Trophoblast cell (in vitro differentiated cells and primary cell): ENCODE measurements around the gene GNS.
A peak's percentile ranks its signal among the peaks of the same experiment; 100 is the strongest.
"Not testable (repeated sequence)": the region's sequence is repeated elsewhere in the genome, so short reads cannot be mapped to it uniquely, and the experiment has no call there.

Experiments used
- DNase-seq, 2 donors: peaks; one replicate each; pipeline ENCODE4 v3.0.0-alpha.2; 2016
- H2AFZ ChIP-seq: 2 replicates; pipeline ENCODE4 v1.6.1; 2013; ENCODE audit warnings: low read length, moderate library complexity, mild to moderate bottlenecking; ENCODE audit not compliant: insufficient read depth, poor library complexity
- H2AK5ac ChIP-seq: 2 replicates; pipeline ENCODE4 v1.6.1; 2013; ENCODE audit warnings: mild to moderate bottlenecking, low read length
- H2BK120ac ChIP-seq: 2 replicates; pipeline ENCODE4 v1.6.1; 2013; ENCODE audit warnings: low read length, mild to moderate bottlenecking, moderate library complexity; ENCODE audit not compliant: insufficient read depth, poor library complexity
- H2BK12ac ChIP-seq: 2 replicates; pipeline ENCODE4 v1.6.1; 2013; ENCODE audit warnings: mild to moderate bottlenecking, low read length, moderate library complexity
- H2BK5ac ChIP-seq: 2 replicates; pipeline ENCODE4 v1.6.1; 2013; ENCODE audit warnings: low read length, low read depth, moderate library complexity, mild to moderate bottlenecking; ENCODE audit not compliant: poor library complexity
- H3K14ac ChIP-seq: 2 replicates; pipeline ENCODE4 v1.6.1; 2013; ENCODE audit warnings: mild to moderate bottlenecking, low read length
- H3K18ac ChIP-seq: 2 replicates; pipeline ENCODE4 v1.6.1; 2013; ENCODE audit warnings: mild to moderate bottlenecking, low read length
- H3K23ac ChIP-seq: 2 replicates; pipeline ENCODE4 v1.6.1; 2013; ENCODE audit warnings: low read length
- H3K27ac ChIP-seq: 2 replicates; pipeline ENCODE4 v1.5.1; 2013; ENCODE audit warnings: low read depth, mild to moderate bottlenecking, inconsistent platforms, low read length, moderate library complexity
- H3K27me3 ChIP-seq: 2 replicates; pipeline ENCODE4 v1.6.1; 2013; ENCODE audit warnings: inconsistent platforms, mild to moderate bottlenecking, low read length, moderate library complexity; ENCODE audit not compliant: insufficient read depth
- H3K36me3 ChIP-seq, 2 experiments: 1 replicate in 1 of 2; 2 replicates in 1 of 2; pipeline ENCODE4 v1.6.1; 2013; ENCODE audit warnings: low read length in 2 of 2, mild to moderate bottlenecking in 2 of 2, moderate library complexity in 1 of 2; ENCODE audit not compliant: insufficient read depth in 2 of 2, control insufficient read depth in 1 of 2
- H3K4ac ChIP-seq: 2 replicates; pipeline ENCODE4 v1.6.1; 2013; ENCODE audit warnings: low read depth, mild to moderate bottlenecking, low read length, moderate library complexity
- H3K4me1 ChIP-seq, 2 experiments: 1 replicate in 1 of 2; 2 replicates in 1 of 2; pipeline ENCODE4 v1.6.1; 2013; ENCODE audit warnings: low read length in 2 of 2, mild to moderate bottlenecking in 2 of 2, moderate library complexity in 1 of 2; ENCODE audit not compliant: insufficient read depth in 2 of 2, control insufficient read depth in 1 of 2
- H3K4me2 ChIP-seq: 2 replicates; pipeline ENCODE4 v1.6.1; 2013; ENCODE audit warnings: inconsistent platforms, mild to moderate bottlenecking, low read length, moderate library complexity
- H3K4me3 ChIP-seq: 2 replicates; pipeline ENCODE4 v1.5.1; 2013; ENCODE audit warnings: mild to moderate bottlenecking, low read depth, low read length, inconsistent platforms
- H3K79me1 ChIP-seq: one replicate; pipeline ENCODE4 v1.6.1; 2013; ENCODE audit warnings: low read length
- H3K79me2 ChIP-seq: 2 replicates; pipeline ENCODE4 v1.6.1; 2013; ENCODE audit warnings: low read length, mild to moderate bottlenecking; ENCODE audit not compliant: control insufficient read depth, insufficient read depth, poor library complexity
- H3K9ac ChIP-seq: 2 replicates; pipeline ENCODE4 v1.6.1; 2013; ENCODE audit warnings: mild to moderate bottlenecking, low read length
- H3K9me3 ChIP-seq: 2 replicates; pipeline ENCODE4 v1.6.1; 2013; ENCODE audit warnings: low read depth, mild to moderate bottlenecking, control low read depth, inconsistent platforms, low read length; ENCODE audit not compliant: insufficient read depth
- H4K12ac ChIP-seq: 2 replicates; pipeline ENCODE4 v1.6.1; 2013; ENCODE audit warnings: low read depth, mild to moderate bottlenecking, low read length, moderate library complexity
- H4K8ac ChIP-seq: 2 replicates; pipeline ENCODE4 v1.6.1; 2013; ENCODE audit warnings: low read depth, mild to moderate bottlenecking, low read length, moderate library complexity
- H4K91ac ChIP-seq: one replicate; pipeline ENCODE4 v1.6.1; 2013; ENCODE audit warnings: low read depth, mild to moderate bottlenecking, low read length, moderate library complexity
- WGBS: extraction: QIAGEN DNeasy Blood & Tissue Kit; methylation state at CpG from one replicate; pipeline ENCODE4 v1.1.7; 2013; ENCODE audit warnings: missing lambda C conversion rate; ENCODE audit not compliant: insufficient read length, insufficient coverage; ENCODE audit errors: extremely low coverage; 5-methylcytosine and 5-hydroxymethylcytosine counted together

Gene GNS

GRCh38 chr12:64802180-64802775 lies 43.1 kb upstream of the GNS start:
- not testable (repeated sequence) for H3K79me2 ChIP-seq, H3K14ac ChIP-seq, H2AFZ ChIP-seq, H3K79me1 ChIP-seq, H4K91ac ChIP-seq, H2AK5ac ChIP-seq, H3K9me3 ChIP-seq, H3K9ac ChIP-seq, H4K12ac ChIP-seq, H3K4ac ChIP-seq, H3K36me3 ChIP-seq, H3K18ac ChIP-seq, H3K27me3 ChIP-seq, H2BK5ac ChIP-seq, H3K23ac ChIP-seq, H3K4me1 ChIP-seq, H2BK12ac ChIP-seq, H3K27ac ChIP-seq, H3K4me2 ChIP-seq, H3K4me3 ChIP-seq, H2BK120ac ChIP-seq, H4K8ac ChIP-seq
- no CpG with 5 or more reads among the region's 8 CpGs for WGBS
- DNase-seq = peak; percentile 41 to 77

DNA sequence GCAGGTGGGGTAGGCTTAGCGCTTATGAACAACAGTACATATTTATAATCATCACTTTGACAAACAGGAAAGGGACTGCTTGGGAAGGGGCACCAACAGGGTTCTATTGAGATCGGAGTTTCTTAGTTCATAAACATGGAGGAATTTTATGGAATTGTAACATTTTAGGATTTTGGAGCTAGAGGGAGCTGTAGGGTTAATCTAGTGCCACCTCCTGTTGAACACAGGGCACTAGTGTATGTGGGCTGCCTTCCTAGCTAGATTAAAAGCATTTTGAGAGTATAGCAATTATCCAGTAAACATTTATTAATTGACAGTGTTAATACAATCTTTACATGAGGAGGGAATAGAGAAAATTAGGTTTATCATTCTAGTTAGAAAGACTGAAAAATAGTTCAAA lies 42.2 kb upstream of the GNS start:
- no peak overlapping the region for H3K4ac ChIP-seq
- no peaks in the 10 kb centered on the region for H3K79me1 ChIP-seq
- H3K14ac ChIP-seq = no peak overlapping the region
- no peak overlapping the region for H3K27ac ChIP-seq
- no peak overlapping the region for H4K91ac ChIP-seq
- no peak overlapping the region for H2AK5ac ChIP-seq
- H3K4me3 ChIP-seq = no peak overlapping the region
- no peak overlapping the region for H3K4me2 ChIP-seq
- no peaks in the 10 kb centered on the region for H3K79me2 ChIP-seq
- H3K23ac ChIP-seq = no peak overlapping the region
- no peaks in the 10 kb centered on the region for H3K27me3 ChIP-seq
- no peak overlapping the region for H2BK5ac ChIP-seq
- H3K36me3 ChIP-seq = no peaks in the 10 kb centered on the region
- no peak overlapping the region for H2AFZ ChIP-seq
- WGBS = no CpG with 5 or more reads among the region's 2 CpGs
- H3K4me1 ChIP-seq = no peaks in the 10 kb centered on the region
- no peak overlapping the region for H4K12ac ChIP-seq
- H2BK12ac ChIP-seq = no peak overlapping the region
- H3K18ac ChIP-seq = no peak overlapping the region
- H2BK120ac ChIP-seq = no peak overlapping the region
- no peak overlapping the region for H3K9ac ChIP-seq
- H3K9me3 ChIP-seq = no peaks in the 10 kb centered on the region
- no peak overlapping the region for H4K8ac ChIP-seq
- no peak for DNase-seq

GRCh38 chr12:64800640-64801039 lies 41.4 kb upstream of the GNS start:
- H2AFZ ChIP-seq = no peak overlapping the region
- H2BK5ac ChIP-seq = no peak overlapping the region
- H3K27me3 ChIP-seq = no peaks in the 10 kb centered on the region
- no peaks in the 10 kb centered on the region for H3K36me3 ChIP-seq
- H4K12ac ChIP-seq = no peak overlapping the region
- no peaks in the 10 kb centered on the region for H3K9me3 ChIP-seq
- H3K4me2 ChIP-seq = no peak overlapping the region
- H3K4me3 ChIP-seq = no peak overlapping the region
- H3K14ac ChIP-seq = no peak overlapping the region
- no peak overlapping the region for H3K18ac ChIP-seq
- H3K4me1 ChIP-seq = no peaks in the 10 kb centered on the region
- H3K4ac ChIP-seq = no peak overlapping the region
- no peak overlapping the region for H4K91ac ChIP-seq
- no peak overlapping the region for H4K8ac ChIP-seq
- H2BK120ac ChIP-seq = no peak overlapping the region
- no peak overlapping the region for H3K9ac ChIP-seq
- no peak overlapping the region for H3K27ac ChIP-seq
- H3K79me1 ChIP-seq = no peaks in the 10 kb centered on the region
- no peaks in the 10 kb centered on the region for H3K79me2 ChIP-seq
- WGBS = no CpG with 5 or more reads among the region's 5 CpGs
- no peak overlapping the region for H3K23ac ChIP-seq
- H2BK12ac ChIP-seq = no peak overlapping the region
- no peak overlapping the region for H2AK5ac ChIP-seq
- DNase-seq = no peak

DNA sequence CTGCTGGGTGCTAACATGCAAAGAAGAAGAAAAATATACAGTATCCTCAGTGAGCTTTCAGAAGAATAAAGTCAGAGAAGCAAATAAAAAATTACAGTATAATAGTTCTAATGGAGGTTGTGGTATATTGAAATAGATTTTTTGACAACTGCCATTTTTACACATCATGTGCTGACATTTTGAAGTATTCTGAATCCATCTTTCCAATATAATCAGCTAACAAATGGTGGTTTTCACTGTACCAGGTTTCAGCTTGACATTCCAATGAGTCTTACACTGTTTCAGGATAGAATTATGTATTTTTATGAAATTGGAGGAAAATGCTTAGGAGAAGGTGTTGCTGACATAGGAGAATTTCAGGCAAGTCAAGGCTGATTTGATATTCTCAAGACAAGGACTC lies 39.0 kb upstream of the GNS start:
- no peak overlapping the region for H3K18ac ChIP-seq

More for the DNA sequence above, 39.0 kb upstream of the GNS start:
- no peak overlapping the region for H3K14ac ChIP-seq
- no peak overlapping the region for H4K8ac ChIP-seq
- H3K4ac ChIP-seq = no peak overlapping the region
- no peak overlapping the region for H3K9ac ChIP-seq
- H2AK5ac ChIP-seq = no peak overlapping the region
- no peaks in the 10 kb centered on the region for H3K36me3 ChIP-seq
- H3K79me1 ChIP-seq = no peaks in the 10 kb centered on the region
- H2BK120ac ChIP-seq = no peak overlapping the region
- H3K4me2 ChIP-seq = no peak overlapping the region
- H3K27me3 ChIP-seq = no peaks in the 10 kb centered on the region
- peaks cover 0 to 5% of the 10 kb centered on the region in 2 experiments for H3K4me1 ChIP-seq
- no peaks in the 10 kb centered on the region for H3K9me3 ChIP-seq
- no peak overlapping the region for H2BK5ac ChIP-seq
- H3K4me3 ChIP-seq = no peak overlapping the region
- no peak for DNase-seq
- no peak overlapping the region for H4K91ac ChIP-seq
- no peak overlapping the region for H3K27ac ChIP-seq
- no peak overlapping the region for H2BK12ac ChIP-seq
- H3K23ac ChIP-seq = no peak overlapping the region
- no peaks in the 10 kb centered on the region for H3K79me2 ChIP-seq
- no peak overlapping the region for H2AFZ ChIP-seq
- H4K12ac ChIP-seq = no peak overlapping the region
